A673 (cell line): ENCODE data around the gene RGS3. TPM values are rescaled to one million over a fixed set of nuclear protein-coding genes. Genes with fewer than 3 reads are reported as not detected.

ENCODE experiments used
- BruUV-seq: library from RNA; stranded (reverse); fragments of 400-500 nt; replicated peaks from 2 replicates; lab custom pipeline; 2021; lab: Mats Ljungman, UMichigan
- CTCF ChIA-PET: fragments of 300-600 bp; sonication (Branson Sonifier 250); formaldehyde crosslinking; loops from one replicate; lab custom pipeline; 2022; ENCODE audit warnings: antibody characterized with exemption; lab: Charles Lee
- POLR2A ChIA-PET: fragments of 300-600 bp; sonication (Branson Sonifier 250); formaldehyde crosslinking; loops from one replicate; lab custom pipeline; 2022; ENCODE audit warnings: antibody characterized with exemption; ENCODE audit not compliant: low non-redundant PET; lab: Charles Lee
- DNase-seq: peaks from one replicate; pipeline ENCODE4 v3.0.0-alpha.2; 2015; ENCODE audit warnings: low spot score
- H3K27ac ChIP-seq: fragments of 200-600 bp; sonication (generic); 2 replicates; pipeline ENCODE4 v1.5.1; 2016; ENCODE audit warnings: mixed run types, low read depth, mild to moderate bottlenecking, mixed read lengths, antibody characterized with exemption, low read length; ENCODE audit not compliant: poor library complexity, severe bottlenecking
- H3K27me3 ChIP-seq: fragments of 200-600 bp; sonication (generic); replicated peaks from 2 replicates; pipeline ENCODE4 v1.6.1; 2017; ENCODE audit warnings: mixed run types, low read depth, mild to moderate bottlenecking, mixed read lengths, antibody characterized with exemption, low read length; ENCODE audit not compliant: insufficient read depth, poor library complexity
- H3K36me3 ChIP-seq: fragments of 200-600 bp; sonication (generic); 2 replicates; pipeline ENCODE4 v1.6.1; 2016; ENCODE audit warnings: mixed run types, mild to moderate bottlenecking, mixed read lengths, antibody characterized with exemption, low read length; ENCODE audit not compliant: insufficient read depth, poor library complexity, severe bottlenecking
- H3K4me1 ChIP-seq: fragments of 200-600 bp; sonication (generic); 2 replicates; pipeline ENCODE4 v1.6.1; 2017; ENCODE audit warnings: mixed run types, mild to moderate bottlenecking, mixed read lengths, antibody characterized with exemption, low read length; ENCODE audit not compliant: insufficient read depth, poor library complexity, severe bottlenecking
- H3K4me3 ChIP-seq: fragments of 200-600 bp; sonication (generic); 2 replicates; pipeline ENCODE4 v1.5.1; 2016; ENCODE audit warnings: low read depth, mixed run types, mild to moderate bottlenecking, mixed read lengths, low read length; ENCODE audit not compliant: poor library complexity, severe bottlenecking
- H3K9me3 ChIP-seq: fragments of 200-600 bp; sonication (generic); 2 replicates; pipeline ENCODE4 v1.6.1; 2016; ENCODE audit warnings: mixed run types, low read depth, mild to moderate bottlenecking, mixed read lengths, antibody characterized with exemption, low read length; ENCODE audit not compliant: poor library complexity, severe bottlenecking
- CTCF ChIP-seq: fragments of 300-800, 200-600 bp; sonication (generic); conservative IDR thresholded peaks from 2 replicates; pipeline ENCODE4 v1.5.1; 2017; ENCODE audit warnings: low read depth, mild to moderate bottlenecking, antibody characterized with exemption, low read length, moderate library complexity, mixed read lengths
- EZH2 ChIP-seq: fragments of 200-600 bp; sonication (generic); IDR thresholded peaks from 2 replicates; pipeline ENCODE4 v1.6.1; 2017; ENCODE audit warnings: borderline replicate concordance, low read depth, mild to moderate bottlenecking, mixed read lengths, antibody characterized with exemption, low read length; ENCODE audit not compliant: poor library complexity, severe bottlenecking
- intact Hi-C: fragments of 100-400 bp; cut with micrococcal nuclease; formaldehyde crosslinking; loops from one replicate; pipeline ENCODE4 v1.10.0; 2022; ENCODE audit not compliant: unreplicated experiment
- total RNA-seq: library from RNA; stranded (reverse); gene quantifications from 2 replicates; pipeline ENCODE4 v1.2.3, GENCODE V29; 2021

The RGS3 gene
- total RNA-seq, 1 experiment from 2014 or later: 19.2 TPM

DNA sequence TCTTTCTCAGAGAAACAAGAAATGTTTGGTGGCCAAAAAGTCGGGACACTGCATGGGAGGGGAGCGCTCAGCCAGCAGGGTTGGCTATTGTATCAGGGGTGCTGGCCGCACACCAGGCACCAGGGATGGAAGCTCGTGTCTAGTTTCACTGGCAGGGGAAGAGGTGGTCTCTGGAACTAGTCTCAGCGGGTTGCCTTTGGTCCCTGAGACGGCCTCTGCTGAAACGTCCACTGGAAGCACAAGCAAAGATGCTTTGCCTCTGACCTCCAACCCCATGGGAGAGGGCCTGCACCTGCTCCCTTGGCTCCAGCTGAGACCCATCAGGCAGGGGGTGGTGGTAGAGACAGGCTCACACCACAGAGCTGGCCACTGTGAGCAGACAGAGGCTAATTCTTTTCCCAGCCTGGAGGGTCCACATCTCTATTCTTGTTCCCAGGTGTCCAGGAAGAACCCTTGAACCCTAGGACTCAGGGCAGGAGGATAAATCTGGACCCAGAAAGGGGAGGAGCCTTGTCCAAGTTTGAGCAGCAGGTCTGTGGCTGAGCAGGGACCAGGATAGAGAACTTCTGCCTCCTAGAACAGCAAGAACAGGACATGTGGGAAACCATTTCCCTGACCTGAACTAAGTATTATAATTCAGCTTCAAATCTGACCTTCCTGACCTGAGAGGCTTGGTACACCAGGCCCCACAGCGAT lies 102.6 kb downstream of the RGS3 start:
- CTCF ChIA-PET: no interaction called here
- peak overlapping the region; percentile 33 for H3K4me3 ChIP-seq
- H3K36me3 ChIP-seq: no peaks in the 10 kb centered on the region
- POLR2A ChIA-PET: interaction anchor here (0.6 kb wide), 1 partner anchor 114 kb away, joined by 3 read pairs; no protein-coding TSS in a partner anchor
- H3K9me3 ChIP-seq: no peaks in the 10 kb centered on the region
- intact Hi-C loops: loop anchor here (10.0 kb wide), 1 partner anchor 101 kb away; the partner anchor contains the start of gene RGS3
- no peak overlapping the region for H3K27ac ChIP-seq
- H3K4me1 ChIP-seq: peaks cover 21% of the 10 kb centered on the region
- BruUV-seq: no TSS peak
- H3K27me3 ChIP-seq: no peaks in the 10 kb centered on the region
- no peak for TF ChIP-seq EZH2
- TF ChIP-seq CTCF: no peak
- no peak for DNase-seq

DNA sequence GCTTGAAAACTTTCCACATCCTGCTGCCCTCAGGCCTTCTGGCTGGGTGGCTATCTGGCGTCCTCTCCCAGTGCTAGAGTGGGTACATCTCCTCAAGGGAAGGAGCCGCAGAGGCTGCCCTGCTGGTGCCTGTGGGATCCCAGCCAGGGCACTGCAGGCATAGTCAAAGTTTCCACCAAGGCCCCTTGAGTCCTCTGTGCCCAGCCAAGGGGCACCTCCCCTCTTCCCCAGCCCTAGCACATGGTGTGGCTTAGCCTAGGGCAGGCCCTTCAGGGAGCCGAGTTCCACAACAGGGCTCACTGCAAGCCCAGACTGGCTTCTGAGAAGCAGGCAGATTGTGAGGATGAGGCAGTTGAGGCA lies 103.2 kb downstream of the RGS3 start:
- Histone ChIP-seq H3K27me3 (no peaks in the 10 kb centered on the region), H3K36me3 (no peaks in the 10 kb centered on the region), H3K27ac (no peak overlapping the region), H3K4me1 (peaks cover 21% of the 10 kb centered on the region), H3K4me3 (no peak overlapping the region), H3K9me3 (no peaks in the 10 kb centered on the region)
- ChIA-PET CTCF (no interaction called here), POLR2A (no interaction called here)
- TF ChIP-seq EZH2 (no peak), CTCF (no peak)
- intact Hi-C loops: loop anchor here (10.0 kb wide), 1 partner anchor 102 kb away; the partner anchor contains the start of gene RGS3
- DNase-seq: no peak
- no TSS peak for BruUV-seq

DNA sequence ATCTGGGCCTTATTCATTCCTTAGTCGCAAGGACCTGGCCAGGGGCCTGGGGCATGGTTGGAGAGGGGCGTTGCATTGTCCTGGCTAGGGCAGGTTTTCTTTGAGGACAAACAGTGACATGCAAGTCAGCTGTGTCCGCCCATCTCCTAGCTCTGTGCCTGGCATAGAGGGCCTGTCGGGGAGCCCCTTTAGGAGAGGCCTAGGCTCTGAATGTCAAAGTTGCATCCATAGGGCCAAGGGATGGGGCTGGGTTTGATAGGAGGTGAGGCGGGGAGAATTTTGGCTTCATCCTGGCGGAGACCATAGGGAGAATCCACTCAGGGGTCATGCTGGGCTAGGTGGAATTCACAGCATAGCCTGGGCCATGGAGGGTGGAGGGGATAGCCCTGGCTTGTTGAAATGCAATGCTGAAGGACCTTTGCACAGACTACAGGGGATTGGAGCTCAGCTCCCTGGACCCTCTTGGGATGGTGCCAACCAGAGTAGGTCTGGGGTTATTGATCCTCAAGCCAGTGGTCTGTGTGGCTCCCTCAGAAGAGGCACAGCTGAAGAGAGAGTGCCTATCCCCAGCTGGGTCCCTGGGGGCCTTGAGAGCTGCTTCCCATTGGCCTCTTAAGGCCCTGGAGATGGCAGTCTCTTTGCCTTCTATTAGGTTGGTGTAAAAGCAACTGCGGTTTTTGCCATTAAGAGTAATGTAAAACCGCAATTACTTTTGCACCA lies 104.0 kb downstream of the RGS3 start:
- CTCF ChIA-PET: no interaction called here
- H3K27me3 ChIP-seq: no peaks in the 10 kb centered on the region
- POLR2A ChIA-PET: no interaction called here
- H3K4me1 ChIP-seq: peaks cover 21% of the 10 kb centered on the region
- intact Hi-C loops: loop anchor here (10.0 kb wide), 1 partner anchor 103 kb away; the partner anchor contains the start of gene RGS3
- no TSS peak for BruUV-seq
- no peak overlapping the region for H3K27ac ChIP-seq
- no peak overlapping the region for H3K4me3 ChIP-seq
- no peaks in the 10 kb centered on the region for H3K36me3 ChIP-seq
- no peak for TF ChIP-seq EZH2
- no peak for TF ChIP-seq CTCF
- no peaks in the 10 kb centered on the region for H3K9me3 ChIP-seq
- no peak for DNase-seq
